ENCODE results near the gene VEGFA. TPM values are rescaled to one million over a fixed set of nuclear protein-coding genes. Genes with fewer than 3 reads are reported as not detected.

Gene VEGFA
- polyA plus RNA-seq, 3 donors, result 19.0 to 454 (median 32.0) TPM

DNA sequence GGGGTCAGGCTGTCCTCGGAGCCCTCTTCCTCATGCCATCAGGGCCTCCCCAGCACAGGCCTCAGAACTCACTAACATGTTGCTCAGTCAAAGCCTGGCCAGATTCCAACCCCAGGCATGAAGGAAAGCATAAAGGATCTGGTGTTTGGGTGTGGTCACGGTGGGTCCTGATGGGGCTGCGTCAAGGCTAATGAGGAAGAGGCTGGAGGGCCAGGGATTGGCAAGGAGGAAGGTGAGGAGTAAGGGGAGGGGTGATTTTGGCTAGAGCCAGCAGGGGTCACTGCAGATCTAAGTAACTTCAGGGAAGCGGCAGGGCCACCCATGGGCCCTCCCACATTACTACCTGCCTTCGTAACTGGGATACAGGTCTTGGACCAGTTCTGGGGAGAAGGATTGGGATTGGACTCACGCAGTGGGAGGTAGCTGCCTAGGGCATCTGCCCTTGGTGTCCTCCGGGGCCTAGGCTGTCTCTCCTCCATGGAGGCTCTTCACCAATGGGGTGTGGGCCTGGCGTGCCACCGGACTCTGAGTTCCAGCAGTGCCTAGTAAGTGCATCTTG is 46.2 kb upstream of the VEGFA start:
- H3K27ac Mint-ChIP-seq, result peak overlapping the region; percentile 90 to 99 (median 98)
- peak overlapping the region in 1 of 2 donors; percentile 85 for H3K27ac ChIP-seq (ENCODE audit: low read depth in 1 of 2, low read length in 2 of 2)

DNA sequence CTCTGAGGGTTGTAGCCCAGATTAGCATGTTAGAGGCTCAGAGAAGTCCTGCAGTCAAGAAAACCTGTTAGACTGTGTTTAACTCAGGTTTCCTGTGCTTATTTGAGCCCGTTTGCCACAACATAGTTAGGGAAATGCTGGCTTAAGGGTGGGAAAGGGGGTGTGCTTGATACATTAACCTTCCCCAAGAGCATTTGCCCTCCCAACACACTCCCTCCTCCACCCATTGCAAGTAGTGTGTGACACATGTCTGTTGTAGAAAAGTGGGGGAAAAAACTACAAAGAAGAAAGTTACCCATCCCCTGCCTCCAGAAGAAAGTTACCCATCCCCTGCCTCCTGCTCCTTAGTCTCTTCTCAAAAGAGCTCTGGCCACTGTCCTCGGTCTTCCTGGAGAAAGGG is 45.7 kb upstream of the VEGFA start:
- peak overlapping the region; percentile 48 to 85 for H3K27ac ChIP-seq (ENCODE audit: low read depth in 1 of 2, low read length in 2 of 2)
- no peak overlapping the region for H3K4me3 Mint-ChIP-seq

More for the DNA sequence above, 46.2 kb upstream of the VEGFA start:
- Histone ChIP-seq H3K4me3 (replicated peaks in 1 of 3; ENCODE audit: low read depth in 2 of 3, low read length in 3 of 3) (peak overlapping the region in 1 of 3 experiments; percentile 53), H3K4me1 (ENCODE audit: control insufficient read depth in 1 of 2, insufficient read depth in 2 of 2, low read length in 2 of 2) (peaks cover 37 to 40% of the 10 kb centered on the region in 2 donors), H3K9me3 (replicated peaks in 1 of 2; ENCODE audit: control insufficient read depth in 1 of 2, insufficient read depth in 1 of 2, low read length in 2 of 2) (no peaks in the 10 kb centered on the region), H2AFZ (ENCODE audit: insufficient read depth, low read depth, low read length, poor library complexity, severe bottlenecking) (no peak overlapping the region), H3K4me2 (replicated peaks; ENCODE audit: extremely low read depth, low read length, poor library complexity, severe bottlenecking) (peak overlapping the region; percentile 63), H3K36me3 (replicated peaks in 1 of 2; ENCODE audit: control insufficient read depth in 1 of 2, insufficient read depth in 2 of 2, low read length in 2 of 2) (no peaks in the 10 kb centered on the region), H3K79me2 (ENCODE audit: insufficient read depth, low read length) (no peaks in the 10 kb centered on the region), H4K20me1 (ENCODE audit: insufficient read depth, low read length) (no peaks in the 10 kb centered on the region), H3K9ac (ENCODE audit: insufficient read depth, low read length, poor library complexity, severe bottlenecking) (no peak overlapping the region), H3K27me3 (ENCODE audit: control insufficient read depth in 2 of 2, insufficient read depth in 2 of 2, low read length in 2 of 2) (peaks cover 9 to 37% of the 10 kb centered on the region in 2 donors)
- 49% methylated on average over 6 of the region's 9 CpGs for WGBS (ENCODE audit: insufficient coverage)
- H3K36me3 Mint-ChIP-seq, result peaks cover 0 to 5% of the 10 kb centered on the region in 2 donors
- H3K9me3 Mint-ChIP-seq, result peaks cover 0 to 3% (median 0%) of the 10 kb centered on the region in 7 donors
- TF ChIP-seq, protein P1, sequence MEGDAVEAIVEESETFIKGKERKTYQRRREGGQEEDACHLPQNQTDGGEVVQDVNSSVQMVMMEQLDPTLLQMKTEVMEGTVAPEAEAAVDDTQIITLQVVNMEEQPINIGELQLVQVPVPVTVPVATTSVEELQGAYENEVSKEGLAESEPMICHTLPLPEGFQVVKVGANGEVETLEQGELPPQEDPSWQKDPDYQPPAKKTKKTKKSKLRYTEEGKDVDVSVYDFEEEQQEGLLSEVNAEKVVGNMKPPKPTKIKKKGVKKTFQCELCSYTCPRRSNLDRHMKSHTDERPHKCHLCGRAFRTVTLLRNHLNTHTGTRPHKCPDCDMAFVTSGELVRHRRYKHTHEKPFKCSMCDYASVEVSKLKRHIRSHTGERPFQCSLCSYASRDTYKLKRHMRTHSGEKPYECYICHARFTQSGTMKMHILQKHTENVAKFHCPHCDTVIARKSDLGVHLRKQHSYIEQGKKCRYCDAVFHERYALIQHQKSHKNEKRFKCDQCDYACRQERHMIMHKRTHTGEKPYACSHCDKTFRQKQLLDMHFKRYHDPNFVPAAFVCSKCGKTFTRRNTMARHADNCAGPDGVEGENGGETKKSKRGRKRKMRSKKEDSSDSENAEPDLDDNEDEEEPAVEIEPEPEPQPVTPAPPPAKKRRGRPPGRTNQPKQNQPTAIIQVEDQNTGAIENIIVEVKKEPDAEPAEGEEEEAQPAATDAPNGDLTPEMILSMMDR (IDR thresholded peaks at IDR 0.05), result peak; percentile 87
- H3K27me3 Mint-ChIP-seq (ENCODE audit: low read depth in 3 of 3), result peaks cover 26 to 46% (median 32%) of the 10 kb centered on the region in 3 donors
- peak; percentile 78 to 89 (median 89) for DNase-seq
- H3K4me1 Mint-ChIP-seq, result peaks cover 50% of the 10 kb centered on the region
- H3K4me3 Mint-ChIP-seq, result peak overlapping the region; percentile 11 to 43
- intact Hi-C loops (cut with micrococcal nuclease), result loop anchor here in 1 of 2 donors (2.0 to 5.0 kb wide), 5 partner anchors 17 to 355 kb away; partner anchors contain the start of genes MRPS18A and VEGFA

More for the DNA sequence above, 45.7 kb upstream of the VEGFA start:
- peaks cover 37 to 40% of the 10 kb centered on the region in 2 donors for H3K4me1 ChIP-seq (ENCODE audit: control insufficient read depth in 1 of 2, insufficient read depth in 2 of 2, low read length in 2 of 2)
- Mint-ChIP-seq H3K27me3 (ENCODE audit: low read depth in 3 of 3) (peaks cover 26 to 48% (median 34%) of the 10 kb centered on the region in 3 donors), H3K9me3 (peaks cover 0 to 3% (median 0%) of the 10 kb centered on the region in 7 donors), H3K4me1 (peaks cover 51% of the 10 kb centered on the region), H3K36me3 (peaks cover 0 to 5% of the 10 kb centered on the region in 2 donors), H3K27ac (peak overlapping the region; percentile 90 to 99 (median 98))
- no peaks in the 10 kb centered on the region for H4K20me1 ChIP-seq (ENCODE audit: insufficient read depth, low read length)
- H3K27me3 ChIP-seq (ENCODE audit: control insufficient read depth in 2 of 2, insufficient read depth in 2 of 2, low read length in 2 of 2), result peaks cover 9 to 34% of the 10 kb centered on the region in 2 donors
- H3K4me3 ChIP-seq (replicated peaks in 1 of 3; ENCODE audit: low read depth in 2 of 3, low read length in 3 of 3), result peak overlapping the region in 1 of 3 experiments; percentile 53
- no peak overlapping the region for H2AFZ ChIP-seq (ENCODE audit: insufficient read depth, low read depth, low read length, poor library complexity, severe bottlenecking)
- peak overlapping the region; percentile 63 for H3K4me2 ChIP-seq (replicated peaks; ENCODE audit: extremely low read depth, low read length, poor library complexity, severe bottlenecking)
- peak overlapping the region; percentile 37 for H3K9ac ChIP-seq (ENCODE audit: insufficient read depth, low read length, poor library complexity, severe bottlenecking)
- intact Hi-C loops (cut with micrococcal nuclease), result loop anchor here in 1 of 2 donors (2.0 to 5.0 kb wide), 5 partner anchors 18 to 354 kb away; partner anchors contain the start of genes MRPS18A and VEGFA
- no peaks in the 10 kb centered on the region for H3K9me3 ChIP-seq (replicated peaks in 1 of 2; ENCODE audit: control insufficient read depth in 1 of 2, insufficient read depth in 1 of 2, low read length in 2 of 2)
- DNase-seq, result no peak
- no peaks in the 10 kb centered on the region for H3K36me3 ChIP-seq (replicated peaks in 1 of 2; ENCODE audit: control insufficient read depth in 1 of 2, insufficient read depth in 2 of 2, low read length in 2 of 2)
- no peaks in the 10 kb centered on the region for H3K79me2 ChIP-seq (ENCODE audit: insufficient read depth, low read length)
- 0% methylated on average over 1 of the region's 2 CpGs for WGBS (ENCODE audit: insufficient coverage)
- TF ChIP-seq, protein P1 (IDR thresholded peaks at IDR 0.05), result no peak

Measured in CD14-positive monocyte (primary cell).